HCT116 (cell line): ENCODE measurements around the gene RHOH.

Source experiments
- EZH2 ChIP-seq: fragments of 200-600 bp; sonication (generic); IDR thresholded peaks from 2 replicates; pipeline ENCODE4 v1.6.1; 2017; ENCODE audit warnings: antibody characterized with exemption, mixed run types
- EZH2phosphoT487 ChIP-seq: fragments of 200-600 bp; IDR thresholded peaks from 2 replicates; pipeline ENCODE4 v1.6.1; 2018; ENCODE audit warnings: antibody characterized with exemption, borderline replicate concordance
- POLR2AphosphoS5 ChIP-seq: IDR thresholded peaks from 2 replicates; pipeline ENCODE4 v1.6.1; 2011; ENCODE audit warnings: mild to moderate bottlenecking, low read depth, low read length, moderate library complexity
- SIN3A ChIP-seq: IDR thresholded peaks from 2 replicates; pipeline ENCODE4 v1.6.1; 2012; ENCODE audit warnings: low read depth
- SP1 ChIP-seq: IDR thresholded peaks from 2 replicates; pipeline ENCODE4 v1.6.1; 2012; ENCODE audit warnings: low read depth
- TF ChIP-seq, protein P1 (sequence below), 3 experiments: fragments of 200-600 bp in 1 of 3; sonication (generic) in 1 of 3; IDR thresholded peaks in 2 of 3; conservative IDR thresholded peaks in 1 of 3; 2 replicates each; pipeline ENCODE4 v1.5.1; 2012 to 2017; ENCODE audit warnings: low read depth in 2 of 3, low read length in 2 of 3, antibody characterized with exemption in 1 of 3, borderline replicate concordance in 1 of 3, control low read depth in 1 of 3, mild to moderate bottlenecking in 1 of 3, mixed read lengths in 1 of 3, mixed run types in 1 of 3, moderate library complexity in 1 of 3; ENCODE audit not compliant: insufficient read depth in 1 of 3
- TF ChIP-seq, protein P2 (sequence below): IDR thresholded peaks from 2 replicates; pipeline ENCODE4 v1.6.1; 2011; ENCODE audit warnings: mild to moderate bottlenecking, low read length, moderate library complexity; ENCODE audit not compliant: insufficient replicate concordance; ENCODE audit errors: extremely low read depth

DNA sequence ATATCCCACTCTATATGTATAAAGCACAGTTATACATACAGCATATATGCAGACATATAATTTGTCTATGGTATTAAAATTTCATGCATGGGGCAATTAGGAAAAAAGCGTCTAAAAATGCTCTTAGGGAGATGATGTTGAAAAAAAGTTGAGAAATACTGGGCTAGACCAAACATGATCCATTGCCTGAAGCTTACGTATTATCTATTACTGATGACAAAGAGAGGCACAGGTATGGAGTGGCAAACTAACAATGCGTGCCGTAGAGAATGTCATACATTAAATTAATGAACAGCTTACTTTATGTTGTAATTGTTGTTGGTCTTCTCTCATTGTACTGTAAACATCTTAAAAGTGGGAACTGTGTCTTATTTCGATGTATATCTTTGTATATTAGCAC, 13.9 kb downstream of the RHOH start:
- TF ChIP-seq EZH2 = no peak
- TF ChIP-seq, protein P1, sequence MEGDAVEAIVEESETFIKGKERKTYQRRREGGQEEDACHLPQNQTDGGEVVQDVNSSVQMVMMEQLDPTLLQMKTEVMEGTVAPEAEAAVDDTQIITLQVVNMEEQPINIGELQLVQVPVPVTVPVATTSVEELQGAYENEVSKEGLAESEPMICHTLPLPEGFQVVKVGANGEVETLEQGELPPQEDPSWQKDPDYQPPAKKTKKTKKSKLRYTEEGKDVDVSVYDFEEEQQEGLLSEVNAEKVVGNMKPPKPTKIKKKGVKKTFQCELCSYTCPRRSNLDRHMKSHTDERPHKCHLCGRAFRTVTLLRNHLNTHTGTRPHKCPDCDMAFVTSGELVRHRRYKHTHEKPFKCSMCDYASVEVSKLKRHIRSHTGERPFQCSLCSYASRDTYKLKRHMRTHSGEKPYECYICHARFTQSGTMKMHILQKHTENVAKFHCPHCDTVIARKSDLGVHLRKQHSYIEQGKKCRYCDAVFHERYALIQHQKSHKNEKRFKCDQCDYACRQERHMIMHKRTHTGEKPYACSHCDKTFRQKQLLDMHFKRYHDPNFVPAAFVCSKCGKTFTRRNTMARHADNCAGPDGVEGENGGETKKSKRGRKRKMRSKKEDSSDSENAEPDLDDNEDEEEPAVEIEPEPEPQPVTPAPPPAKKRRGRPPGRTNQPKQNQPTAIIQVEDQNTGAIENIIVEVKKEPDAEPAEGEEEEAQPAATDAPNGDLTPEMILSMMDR (IDR thresholded peaks at IDR 0.05 in 2 of 3, conservative IDR thresholded peaks at IDR 0.05 in 1 of 3; ENCODE audit: borderline replicate concordance in 1 of 3, insufficient read depth in 1 of 3, low read depth in 2 of 3, low read length in 2 of 3) = no peak
- TF ChIP-seq EZH2phosphoT487 = no peak
- no peak for TF ChIP-seq SP1
- TF ChIP-seq POLR2AphosphoS5 = no peak
- no peak for TF ChIP-seq SIN3A
- TF ChIP-seq, protein P2, sequence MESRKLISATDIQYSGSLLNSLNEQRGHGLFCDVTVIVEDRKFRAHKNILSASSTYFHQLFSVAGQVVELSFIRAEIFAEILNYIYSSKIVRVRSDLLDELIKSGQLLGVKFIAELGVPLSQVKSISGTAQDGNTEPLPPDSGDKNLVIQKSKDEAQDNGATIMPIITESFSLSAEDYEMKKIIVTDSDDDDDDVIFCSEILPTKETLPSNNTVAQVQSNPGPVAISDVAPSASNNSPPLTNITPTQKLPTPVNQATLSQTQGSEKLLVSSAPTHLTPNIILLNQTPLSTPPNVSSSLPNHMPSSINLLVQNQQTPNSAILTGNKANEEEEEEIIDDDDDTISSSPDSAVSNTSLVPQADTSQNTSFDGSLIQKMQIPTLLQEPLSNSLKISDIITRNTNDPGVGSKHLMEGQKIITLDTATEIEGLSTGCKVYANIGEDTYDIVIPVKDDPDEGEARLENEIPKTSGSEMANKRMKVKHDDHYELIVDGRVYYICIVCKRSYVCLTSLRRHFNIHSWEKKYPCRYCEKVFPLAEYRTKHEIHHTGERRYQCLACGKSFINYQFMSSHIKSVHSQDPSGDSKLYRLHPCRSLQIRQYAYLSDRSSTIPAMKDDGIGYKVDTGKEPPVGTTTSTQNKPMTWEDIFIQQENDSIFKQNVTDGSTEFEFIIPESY = no peak
